ENCODE results near the gene MYL6. TPM values are rescaled to one million over a fixed set of nuclear protein-coding genes. Genes with fewer than 3 reads are reported as not detected.

Gene MYL6
- total and polyA plus RNA-seq, 9 of the 15 experiments (the other 6 are each of a cell fraction or from before 2014, with no cell fraction given), result 557 to 1,664 (median 958) TPM

DNA sequence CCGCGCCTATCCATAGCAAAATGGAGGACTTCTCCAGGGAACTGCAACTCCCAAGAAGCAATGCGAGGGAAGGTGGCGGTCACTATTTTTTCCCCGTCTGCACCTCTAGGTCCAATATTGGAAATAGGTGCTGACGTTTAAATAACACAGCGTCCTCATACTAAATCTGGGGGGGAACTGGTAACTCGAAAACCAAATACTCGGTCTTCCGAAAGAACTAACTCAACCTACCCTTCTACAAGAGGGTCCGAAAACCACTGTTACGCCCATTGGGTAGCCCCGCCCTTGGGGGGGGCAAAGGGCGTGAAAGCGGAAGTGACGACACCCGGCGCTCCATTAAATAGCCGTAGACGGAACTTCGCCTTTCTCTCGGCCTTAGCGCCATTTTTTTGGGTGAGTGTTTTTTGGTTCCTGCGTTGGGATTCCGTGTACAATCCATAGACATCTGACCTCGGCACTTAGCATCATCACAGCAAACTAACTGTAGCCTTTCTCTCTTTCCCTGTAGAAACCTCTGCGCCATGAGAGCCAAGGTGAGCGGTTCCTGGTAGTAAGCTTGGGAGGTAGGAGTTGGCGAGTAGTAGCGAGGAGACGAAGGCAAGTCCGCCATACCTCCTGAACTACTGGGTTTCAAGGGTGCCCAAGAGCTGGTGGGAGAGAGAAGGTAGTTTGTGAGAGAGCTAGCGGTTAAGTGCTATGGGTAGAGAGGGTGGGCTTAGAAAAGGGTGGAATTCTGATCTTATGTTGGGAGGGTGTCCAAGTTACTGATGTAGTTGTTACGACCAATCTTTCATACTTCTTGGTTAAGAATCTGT is 41.7 kb upstream of the MYL6 start, which contains the start of gene RPL41 (continued):
- TF ChIP-seq, protein P1, sequence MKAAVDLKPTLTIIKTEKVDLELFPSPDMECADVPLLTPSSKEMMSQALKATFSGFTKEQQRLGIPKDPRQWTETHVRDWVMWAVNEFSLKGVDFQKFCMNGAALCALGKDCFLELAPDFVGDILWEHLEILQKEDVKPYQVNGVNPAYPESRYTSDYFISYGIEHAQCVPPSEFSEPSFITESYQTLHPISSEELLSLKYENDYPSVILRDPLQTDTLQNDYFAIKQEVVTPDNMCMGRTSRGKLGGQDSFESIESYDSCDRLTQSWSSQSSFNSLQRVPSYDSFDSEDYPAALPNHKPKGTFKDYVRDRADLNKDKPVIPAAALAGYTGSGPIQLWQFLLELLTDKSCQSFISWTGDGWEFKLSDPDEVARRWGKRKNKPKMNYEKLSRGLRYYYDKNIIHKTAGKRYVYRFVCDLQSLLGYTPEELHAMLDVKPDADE (conservative IDR thresholded peaks at IDR 0.05; ENCODE audit: control insufficient read depth, low read depth, low read length), result peak; percentile 74; the same call in 1 of the 2 replicates
- TF ChIP-seq NELFE (IDR thresholded peaks at IDR 0.05; ENCODE audit: insufficient read depth, insufficient read length) (peak; percentile 55), KDM2B (CRISPR knock-in tag; IDR thresholded peaks at IDR 0.05) (no peak), ARID4B (CRISPR knock-in tag; IDR thresholded peaks at IDR 0.05) (peak; percentile 36; the same call in 1 of the 2 replicates), TARDBP (IDR thresholded peaks at IDR 0.05) (no peak), CTBP1 (IDR thresholded peaks at IDR 0.05; ENCODE audit: borderline replicate concordance) (peak; percentile 50), ZNF217 (CRISPR knock-in tag; IDR thresholded peaks at IDR 0.05) (no peak), NONO (IDR thresholded peaks at IDR 0.05; ENCODE audit: low read depth in 2 of 2, low read length in 1 of 2) (peak; percentile 46 to 65; a peak in 2 of 4 replicates), MLX (CRISPR knock-in tag; conservative IDR thresholded peaks at IDR 0.05) (0 out of 4 replicates have a peak, but pooled peaks of 1 of the 2 experiments have one; percentile 40), SLC30A9 (CRISPR knock-in tag; IDR thresholded peaks at IDR 0.05) (no peak), PURB (CRISPR knock-in tag; IDR thresholded peaks at IDR 0.05; ENCODE audit: low read depth) (no peak), ZNF232 (CRISPR knock-in tag; IDR thresholded peaks at IDR 0.05) (peak; percentile 8; the same call in 1 of the 2 replicates), GATAD2A (IDR thresholded peaks at IDR 0.05) (no peak), ZNF830 (CRISPR knock-in tag; IDR thresholded peaks at IDR 0.05) (peak; percentile 40; the same call in 1 of the 2 replicates), ZNF175 (CRISPR knock-in tag; IDR thresholded peaks at IDR 0.05; ENCODE audit: low read depth) (peak; percentile 73; the same call in 1 of the 2 replicates), MYNN (IDR thresholded peaks at IDR 0.05) (0 out of 2 replicates have a peak, but pooled peaks have one; percentile 62), MYNN (CRISPR knock-in tag; IDR thresholded peaks at IDR 0.05) (no peak)
- TF ChIP-seq, protein P2, sequence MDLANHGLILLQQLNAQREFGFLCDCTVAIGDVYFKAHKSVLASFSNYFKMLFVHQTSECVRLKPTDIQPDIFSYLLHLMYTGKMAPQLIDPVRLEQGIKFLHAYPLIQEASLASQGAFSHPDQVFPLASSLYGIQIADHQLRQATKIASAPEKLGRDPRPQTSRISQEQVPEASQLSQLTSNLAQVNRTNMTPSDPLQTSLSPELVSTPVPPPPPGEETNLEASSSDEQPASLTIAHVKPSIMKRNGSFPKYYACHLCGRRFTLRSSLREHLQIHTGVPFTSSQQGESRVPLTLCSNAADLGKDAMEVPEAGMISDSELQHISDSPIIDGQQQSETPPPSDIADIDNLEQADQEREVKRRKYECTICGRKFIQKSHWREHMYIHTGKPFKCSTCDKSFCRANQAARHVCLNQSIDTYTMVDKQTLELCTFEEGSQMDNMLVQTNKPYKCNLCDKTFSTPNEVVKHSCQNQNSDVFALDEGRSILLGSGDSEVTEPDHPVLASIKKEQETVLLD (IDR thresholded peaks at IDR 0.05), result no peak
- TF ChIP-seq, protein P3, sequence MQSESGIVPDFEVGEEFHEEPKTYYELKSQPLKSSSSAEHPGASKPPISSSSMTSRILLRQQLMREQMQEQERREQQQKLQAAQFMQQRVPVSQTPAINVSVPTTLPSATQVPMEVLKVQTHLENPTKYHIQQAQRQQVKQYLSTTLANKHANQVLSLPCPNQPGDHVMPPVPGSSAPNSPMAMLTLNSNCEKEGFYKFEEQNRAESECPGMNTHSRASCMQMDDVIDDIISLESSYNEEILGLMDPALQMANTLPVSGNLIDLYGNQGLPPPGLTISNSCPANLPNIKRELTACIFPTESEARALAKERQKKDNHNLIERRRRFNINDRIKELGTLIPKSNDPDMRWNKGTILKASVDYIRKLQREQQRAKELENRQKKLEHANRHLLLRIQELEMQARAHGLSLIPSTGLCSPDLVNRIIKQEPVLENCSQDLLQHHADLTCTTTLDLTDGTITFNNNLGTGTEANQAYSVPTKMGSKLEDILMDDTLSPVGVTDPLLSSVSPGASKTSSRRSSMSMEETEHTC (IDR thresholded peaks at IDR 0.05), result no peak

Data from K562 (cell line).